ENCODE results near the gene SPECC1.
"Not testable (repeated sequence)": the region's sequence is repeated elsewhere in the genome, so short reads cannot be mapped to it uniquely, and the experiment has no call there.

SPECC1 gene, protein sequence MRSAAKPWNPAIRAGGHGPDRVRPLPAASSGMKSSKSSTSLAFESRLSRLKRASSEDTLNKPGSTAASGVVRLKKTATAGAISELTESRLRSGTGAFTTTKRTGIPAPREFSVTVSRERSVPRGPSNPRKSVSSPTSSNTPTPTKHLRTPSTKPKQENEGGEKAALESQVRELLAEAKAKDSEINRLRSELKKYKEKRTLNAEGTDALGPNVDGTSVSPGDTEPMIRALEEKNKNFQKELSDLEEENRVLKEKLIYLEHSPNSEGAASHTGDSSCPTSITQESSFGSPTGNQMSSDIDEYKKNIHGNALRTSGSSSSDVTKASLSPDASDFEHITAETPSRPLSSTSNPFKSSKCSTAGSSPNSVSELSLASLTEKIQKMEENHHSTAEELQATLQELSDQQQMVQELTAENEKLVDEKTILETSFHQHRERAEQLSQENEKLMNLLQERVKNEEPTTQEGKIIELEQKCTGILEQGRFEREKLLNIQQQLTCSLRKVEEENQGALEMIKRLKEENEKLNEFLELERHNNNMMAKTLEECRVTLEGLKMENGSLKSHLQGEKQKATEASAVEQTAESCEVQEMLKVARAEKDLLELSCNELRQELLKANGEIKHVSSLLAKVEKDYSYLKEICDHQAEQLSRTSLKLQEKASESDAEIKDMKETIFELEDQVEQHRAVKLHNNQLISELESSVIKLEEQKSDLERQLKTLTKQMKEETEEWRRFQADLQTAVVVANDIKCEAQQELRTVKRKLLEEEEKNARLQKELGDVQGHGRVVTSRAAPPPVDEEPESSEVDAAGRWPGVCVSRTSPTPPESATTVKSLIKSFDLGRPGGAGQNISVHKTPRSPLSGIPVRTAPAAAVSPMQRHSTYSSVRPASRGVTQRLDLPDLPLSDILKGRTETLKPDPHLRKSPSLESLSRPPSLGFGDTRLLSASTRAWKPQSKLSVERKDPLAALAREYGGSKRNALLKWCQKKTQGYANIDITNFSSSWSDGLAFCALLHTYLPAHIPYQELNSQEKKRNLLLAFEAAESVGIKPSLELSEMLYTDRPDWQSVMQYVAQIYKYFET

DNA sequence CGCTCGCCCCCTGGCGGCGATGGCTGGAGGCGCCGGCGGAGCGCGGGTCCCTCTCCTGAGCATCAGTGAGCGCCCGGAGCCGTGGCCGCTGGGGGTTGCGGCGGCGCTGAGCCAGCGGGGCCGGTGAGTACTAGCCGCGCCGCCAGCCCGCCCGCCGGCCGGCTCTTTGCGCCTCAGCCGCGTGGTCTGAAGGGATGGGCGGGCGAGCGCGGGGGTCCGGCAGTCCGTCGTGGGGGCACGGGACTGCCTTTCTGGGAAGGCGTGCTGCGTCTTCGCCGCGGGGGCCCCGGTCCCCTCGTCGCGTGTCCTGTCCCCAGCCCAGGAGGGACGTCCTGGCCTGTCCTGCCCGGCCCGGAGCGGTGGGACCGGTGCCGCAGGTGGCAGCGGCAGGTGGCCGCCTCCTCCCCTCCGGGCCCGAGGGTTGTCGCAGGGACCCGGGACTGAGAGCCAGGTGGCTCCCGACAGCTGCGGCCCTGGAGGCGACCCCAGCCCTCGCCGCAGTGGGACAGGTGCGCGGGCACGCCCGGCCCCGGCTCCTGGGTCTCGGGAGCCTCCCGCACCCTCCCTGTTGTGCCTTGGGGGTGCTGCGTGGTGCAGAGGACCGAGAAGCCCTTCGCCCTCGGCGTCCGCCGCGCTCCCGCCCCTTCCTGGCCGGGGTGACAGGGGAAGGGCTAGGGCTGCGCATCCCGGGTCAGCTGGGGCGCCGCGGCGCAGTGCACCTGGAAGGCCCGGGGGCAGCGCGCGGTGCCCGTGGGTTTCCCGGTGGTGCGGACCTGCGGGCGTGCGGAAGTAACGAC is at the start of gene SPECC1:
Gene SPECC1 (plus strand): TSS at position 58 of the 797 bp plus-strand sequence. CDS start 87,293 bp downstream, outside the sequence.
- TF ChIP-seq, protein P1, sequence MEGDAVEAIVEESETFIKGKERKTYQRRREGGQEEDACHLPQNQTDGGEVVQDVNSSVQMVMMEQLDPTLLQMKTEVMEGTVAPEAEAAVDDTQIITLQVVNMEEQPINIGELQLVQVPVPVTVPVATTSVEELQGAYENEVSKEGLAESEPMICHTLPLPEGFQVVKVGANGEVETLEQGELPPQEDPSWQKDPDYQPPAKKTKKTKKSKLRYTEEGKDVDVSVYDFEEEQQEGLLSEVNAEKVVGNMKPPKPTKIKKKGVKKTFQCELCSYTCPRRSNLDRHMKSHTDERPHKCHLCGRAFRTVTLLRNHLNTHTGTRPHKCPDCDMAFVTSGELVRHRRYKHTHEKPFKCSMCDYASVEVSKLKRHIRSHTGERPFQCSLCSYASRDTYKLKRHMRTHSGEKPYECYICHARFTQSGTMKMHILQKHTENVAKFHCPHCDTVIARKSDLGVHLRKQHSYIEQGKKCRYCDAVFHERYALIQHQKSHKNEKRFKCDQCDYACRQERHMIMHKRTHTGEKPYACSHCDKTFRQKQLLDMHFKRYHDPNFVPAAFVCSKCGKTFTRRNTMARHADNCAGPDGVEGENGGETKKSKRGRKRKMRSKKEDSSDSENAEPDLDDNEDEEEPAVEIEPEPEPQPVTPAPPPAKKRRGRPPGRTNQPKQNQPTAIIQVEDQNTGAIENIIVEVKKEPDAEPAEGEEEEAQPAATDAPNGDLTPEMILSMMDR (conservative IDR thresholded peaks at IDR 0.05; ENCODE audit: low read length): peak; percentile 47
- peak; percentile 38 for DNase-seq (ENCODE audit: low read depth)
- H3K4me3 ChIP-seq (ENCODE audit: low read length): peak within 1 kb of the TSS; percentile 61

DNA sequence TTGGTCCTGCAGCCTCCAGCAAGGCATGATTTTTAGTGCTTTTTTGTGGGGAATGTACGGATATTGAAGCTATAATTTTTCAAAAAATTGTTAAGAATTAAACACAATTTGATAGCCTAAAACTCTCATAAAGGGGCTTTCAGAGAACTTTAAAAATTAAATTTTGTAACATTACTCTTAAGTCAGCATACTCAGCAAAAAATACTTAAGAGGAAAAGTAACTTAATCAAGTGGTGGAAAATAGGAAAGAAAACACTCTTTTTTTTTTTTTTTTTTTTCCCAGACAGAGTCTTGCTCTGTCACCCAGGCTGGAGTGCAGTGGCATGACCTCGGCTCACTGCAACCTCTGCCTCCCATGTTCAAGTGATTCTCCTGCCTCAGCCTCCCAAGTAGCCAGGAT is 46.2 kb upstream of the SPECC1 start:
- not testable (repeated sequence) for H3K4me3 ChIP-seq (ENCODE audit: low read length)

DNA sequence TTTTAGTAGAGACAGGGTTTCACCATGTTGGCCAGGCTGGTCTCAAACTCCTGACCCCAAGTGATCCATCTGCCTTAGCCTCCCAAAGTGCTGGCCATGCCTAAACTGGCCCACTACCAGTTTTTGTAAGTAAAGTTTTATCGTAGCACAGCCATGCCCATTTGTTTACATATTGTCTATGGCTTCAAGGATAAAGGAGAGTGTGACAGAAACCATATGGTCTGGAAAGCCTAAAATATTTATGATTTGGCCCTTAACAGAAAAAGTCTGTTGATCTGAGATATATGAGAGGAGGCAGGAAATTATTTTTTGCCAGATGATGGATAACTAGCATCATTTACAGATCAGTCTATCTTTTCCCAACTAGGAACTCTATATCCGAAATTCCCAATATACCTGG is 36.0 kb upstream of the SPECC1 start:
- no peak for DNase-seq (ENCODE audit: low read depth)
- TF ChIP-seq, protein P1 (conservative IDR thresholded peaks at IDR 0.05; ENCODE audit: low read length): no peak
- no peak overlapping the region for H3K4me3 ChIP-seq (ENCODE audit: low read length)

More for the DNA sequence above, 46.2 kb upstream of the SPECC1 start:
- DNase-seq (ENCODE audit: low read depth): not testable (repeated sequence)

DNA sequence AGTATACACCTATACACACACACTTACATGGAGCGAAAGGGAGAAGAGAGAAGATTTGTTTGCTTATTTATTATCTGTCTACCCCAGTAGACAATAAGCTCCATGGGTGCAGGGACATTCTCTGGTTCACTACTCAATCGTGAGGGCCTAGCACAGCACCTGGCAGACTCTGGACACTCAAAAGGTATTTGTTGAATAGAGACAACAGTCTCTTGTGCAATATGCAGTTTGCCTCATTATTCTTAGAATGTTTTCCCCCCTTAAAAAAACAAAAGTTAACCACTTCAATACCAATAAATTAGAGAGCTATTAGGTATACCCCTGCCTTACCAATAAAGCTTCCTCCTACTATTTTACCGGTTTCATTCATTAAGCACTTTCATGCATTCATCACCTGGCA is 33.6 kb upstream of the SPECC1 start:
- no peak for DNase-seq (ENCODE audit: low read depth)
- no peak overlapping the region for H3K4me3 ChIP-seq (ENCODE audit: low read length)
- TF ChIP-seq, protein P1 (conservative IDR thresholded peaks at IDR 0.05; ENCODE audit: low read length): no peak

DNA sequence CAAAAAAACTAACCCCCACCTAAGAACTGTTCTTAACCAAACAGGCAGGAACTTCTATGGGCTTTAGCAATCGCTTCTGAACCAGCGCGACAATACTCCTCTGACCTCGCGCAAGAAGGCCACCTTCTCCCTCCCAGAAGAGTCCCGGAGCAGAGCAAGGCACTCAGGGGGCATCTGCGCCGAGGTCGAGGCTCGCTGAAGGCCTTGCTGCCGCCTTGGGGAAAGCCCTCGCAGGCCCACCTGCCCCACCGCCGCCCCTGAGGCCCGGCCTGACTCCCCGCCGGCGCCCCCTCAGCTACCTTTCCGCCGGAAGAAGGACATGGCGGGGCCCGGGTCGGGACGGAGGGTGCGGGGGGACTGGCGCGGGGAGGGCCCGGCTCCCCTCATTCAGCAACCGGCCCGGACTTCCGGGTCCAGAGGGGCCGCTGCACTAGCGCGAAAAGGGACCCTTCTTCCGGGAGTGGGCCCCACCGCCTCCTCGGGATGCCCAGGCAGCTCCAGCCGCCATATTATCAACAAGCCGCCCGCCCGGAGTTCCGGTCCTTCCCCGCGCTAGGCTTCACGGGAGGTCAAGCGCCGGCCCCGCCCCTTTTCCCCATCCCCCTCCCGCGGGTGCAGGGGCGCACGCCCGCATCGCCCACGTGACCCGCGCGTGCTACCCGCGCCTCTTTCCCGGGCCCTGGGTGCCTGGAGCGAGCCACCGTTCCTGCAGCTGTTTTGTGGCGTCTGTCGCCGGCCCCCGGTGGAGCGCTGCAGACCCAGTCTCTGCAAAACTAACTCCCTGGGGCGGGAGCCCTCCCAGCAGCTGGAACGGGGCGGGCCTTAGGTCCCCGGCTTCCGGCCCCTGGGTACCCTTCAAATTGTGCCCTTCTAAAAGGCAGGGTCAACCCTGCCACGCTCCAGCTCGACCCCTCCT is 31.6 kb upstream of the SPECC1 start, which contains the start of gene AKAP10:
Gene AKAP10 (minus strand): TSS at position 536 of the 916 bp plus-strand sequence. CDS start 149 bp downstream, at position 387.
- TF ChIP-seq, protein P1 (conservative IDR thresholded peaks at IDR 0.05; ENCODE audit: low read length): no peak
- H3K4me3 ChIP-seq (ENCODE audit: low read length): peak within 1 kb of the TSS; percentile 92
- peak; percentile 81 for DNase-seq (ENCODE audit: low read depth)

DNA sequence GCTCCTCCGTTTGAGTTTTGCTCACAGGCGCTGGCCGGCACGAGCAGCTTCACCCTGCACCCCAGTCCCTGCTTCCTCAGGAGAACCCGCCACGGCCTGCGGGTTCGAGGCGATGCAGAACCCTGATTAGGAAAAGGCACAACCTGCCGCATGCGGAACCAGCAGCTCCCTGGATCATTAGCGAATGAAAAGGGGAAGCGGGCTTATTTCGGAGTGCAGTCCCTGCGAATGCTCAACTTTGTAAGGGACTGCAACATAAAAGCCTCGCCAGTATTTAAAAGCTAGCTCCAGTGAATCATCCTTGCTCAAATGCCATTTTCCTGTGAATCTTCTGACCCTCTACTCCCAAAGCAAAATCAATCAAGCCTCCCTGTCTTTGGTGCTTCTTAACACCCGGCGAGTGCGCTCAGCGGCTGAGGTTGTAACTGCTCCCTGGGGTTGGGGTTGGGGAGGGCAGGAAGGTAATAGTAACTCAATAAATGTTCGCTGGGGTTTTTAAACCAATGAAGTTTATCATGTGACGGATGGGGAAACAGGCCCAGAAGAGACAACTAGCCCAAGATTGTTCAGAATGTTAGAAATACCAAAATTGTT is 30.9 kb upstream of the SPECC1 start:
- DNase-seq (ENCODE audit: low read depth): peak; percentile 3
- TF ChIP-seq, protein P1 (conservative IDR thresholded peaks at IDR 0.05; ENCODE audit: low read length): no peak; the same call in 1 of the 2 replicates
- H3K4me3 ChIP-seq (ENCODE audit: low read length): peak overlapping the region; percentile 92

Measured in AG10803 (cell line).